Neural crest cell (in vitro differentiated cells): ENCODE data around the gene CCDC183. TPM values are rescaled to one million over a fixed set of nuclear protein-coding genes. Genes with fewer than 3 reads are reported as not detected.
A peak's percentile ranks its signal among the peaks of the same experiment; 100 is the strongest.

Source experiments
- DNase-seq: peaks from one replicate; pipeline ENCODE4 v3.0.0; 2021; ENCODE audit warnings: low read depth, mixed read lengths, low spot score
- H3K27ac Mint-ChIP-seq: one replicate; pipeline ENCODE4 v1.8.0; 2021; ENCODE audit warnings: mild to moderate bottlenecking, mixed read lengths; ENCODE audit not compliant: unreplicated experiment
- H3K27me3 Mint-ChIP-seq: 2 replicates; pipeline ENCODE4 v1.8.0; 2021; ENCODE audit warnings: low read depth, mild to moderate bottlenecking, mixed read lengths
- H3K36me3 Mint-ChIP-seq: 2 replicates; pipeline ENCODE4 v1.8.0; 2021; ENCODE audit warnings: low read depth, mild to moderate bottlenecking, mixed read lengths
- H3K4me1 Mint-ChIP-seq: 2 replicates; pipeline ENCODE4 v1.8.0; 2021; ENCODE audit warnings: mixed read lengths
- H3K4me3 Mint-ChIP-seq: one replicate; pipeline ENCODE4 v1.8.0; 2021; ENCODE audit warnings: mild to moderate bottlenecking, mixed read lengths
- H3K9me3 Mint-ChIP-seq: 2 replicates; pipeline ENCODE4 v1.8.0; 2021; ENCODE audit warnings: mixed read lengths
- CTCF ChIP-seq: fragments of 200-600 bp; sonication (generic); conservative IDR thresholded peaks from 2 replicates; pipeline ENCODE4 v1.5.0; 2021; ENCODE audit warnings: antibody characterized with exemption, mild to moderate bottlenecking
- total RNA-seq: library from RNA; stranded (reverse); gene quantifications from 2 replicates; pipeline ENCODE4 v1.2.1, GENCODE V29; 2021

The CCDC183 gene
- total RNA-seq, 1 donor from 2014 or later, result 1.4 TPM

- TF ChIP-seq CTCF, result no peak
- no peak overlapping the region for H3K4me3 Mint-ChIP-seq
- H3K27me3 Mint-ChIP-seq, result no peaks in the 10 kb centered on the region
- no peaks in the 10 kb centered on the region for H3K9me3 Mint-ChIP-seq
- H3K4me1 Mint-ChIP-seq, result peaks cover 8% of the 10 kb centered on the region
- peaks cover 8% of the 10 kb centered on the region for H3K36me3 Mint-ChIP-seq
- no peak for DNase-seq
- H3K27ac Mint-ChIP-seq, result peak overlapping the region; percentile 62
These were observed 25.8 kb downstream of the CCDC183 start for GRCh38 chr9:136821826-136822544.

- Mint-ChIP-seq H3K27me3 (no peaks in the 10 kb centered on the region), H3K4me1 (peaks cover 8% of the 10 kb centered on the region), H3K36me3 (peaks cover 6% of the 10 kb centered on the region), H3K9me3 (no peaks in the 10 kb centered on the region), H3K27ac (no peak overlapping the region), H3K4me3 (peak overlapping the region; percentile 27)
- DNase-seq, result no peak
- TF ChIP-seq CTCF, result no peak
These were observed 27.3 kb downstream of the CCDC183 start for GRCh38 chr9:136823136-136824046.

- no peak for TF ChIP-seq CTCF
- no peak overlapping the region for H3K4me3 Mint-ChIP-seq
- no peak for DNase-seq
These were observed 28.5 kb downstream of the CCDC183 start for GRCh38 chr9:136824496-136825225.

GRCh38 chr9:136825295-136826187, 29.4 kb downstream of the CCDC183 start:
- Mint-ChIP-seq H3K27ac (no peak overlapping the region), H3K4me1 (peaks cover 6% of the 10 kb centered on the region)

More at GRCh38 chr9:136824496-136825225, 28.5 kb downstream of the CCDC183 start:
- Mint-ChIP-seq H3K9me3 (no peaks in the 10 kb centered on the region), H3K4me1 (peaks cover 8% of the 10 kb centered on the region), H3K36me3 (peaks cover 4% of the 10 kb centered on the region), H3K27ac (no peak overlapping the region), H3K27me3 (no peaks in the 10 kb centered on the region)

More at GRCh38 chr9:136825295-136826187, 29.4 kb downstream of the CCDC183 start:
- DNase-seq, result no peak
- TF ChIP-seq CTCF, result no peak
- Mint-ChIP-seq H3K9me3 (no peaks in the 10 kb centered on the region), H3K27me3 (no peaks in the 10 kb centered on the region), H3K36me3 (peaks cover 4% of the 10 kb centered on the region), H3K4me3 (no peak overlapping the region)
